OCI-LY1 (cell line): ENCODE results near the gene WWP2.

ENCODE experiments used
- H2AFZ ChIP-seq: fragments of 200-600 bp; sonication (generic), shearing (Covaris generic); 2 replicates; pipeline ENCODE4 v1.6.0; 2014; ENCODE audit warnings: antibody characterized with exemption, mild to moderate bottlenecking, low read length
- H3F3A ChIP-seq: fragments of 200-600 bp; sonication (generic), shearing (Covaris generic); 2 replicates; pipeline ENCODE4 v1.6.0; 2014; ENCODE audit warnings: mild to moderate bottlenecking, antibody characterized with exemption, low read length, moderate library complexity; ENCODE audit not compliant: insufficient read depth
- H3K27ac ChIP-seq: fragments of 200-600 bp; sonication (generic); 2 replicates; pipeline ENCODE4 v1.5.1; 2014; ENCODE audit warnings: low read length, mixed run types, mild to moderate bottlenecking, low read depth; ENCODE audit not compliant: poor library complexity, severe bottlenecking
- H3K27me3 ChIP-seq: fragments of 200-600 bp; sonication (generic); 2 replicates; pipeline ENCODE4 v1.6.0; 2014; ENCODE audit warnings: antibody characterized with exemption, mild to moderate bottlenecking, low read length, moderate library complexity; ENCODE audit not compliant: insufficient read depth
- H3K36me3 ChIP-seq: fragments of 200-600 bp; sonication (generic); 2 replicates; pipeline ENCODE4 v1.6.1; 2014; ENCODE audit warnings: mild to moderate bottlenecking, antibody characterized with exemption, low read length, moderate library complexity, mixed read lengths; ENCODE audit not compliant: insufficient read depth
- H3K4me1 ChIP-seq: fragments of 200-600 bp; sonication (generic); 2 replicates; pipeline ENCODE4 v1.5.1; 2014; ENCODE audit warnings: mild to moderate bottlenecking, low read length, moderate library complexity; ENCODE audit not compliant: insufficient read depth, severe bottlenecking
- H3K4me2 ChIP-seq: fragments of 200-600 bp; sonication (generic), shearing (Covaris generic); 2 replicates; pipeline ENCODE4 v1.6.1; 2014; ENCODE audit warnings: low read length
- H3K4me3 ChIP-seq: fragments of 200-600 bp; sonication (generic); 2 replicates; pipeline ENCODE4 v1.5.1; 2014; ENCODE audit warnings: low read length, low read depth, mild to moderate bottlenecking, mixed read lengths; ENCODE audit not compliant: poor library complexity, severe bottlenecking
- H3K79me2 ChIP-seq: fragments of 200-600 bp; shearing (Covaris generic); 2 replicates; pipeline ENCODE4 v1.6.1; 2016; ENCODE audit warnings: mixed run types, low read length, mixed read lengths; ENCODE audit not compliant: insufficient read depth
- H3K9ac ChIP-seq: fragments of 200-600 bp; sonication (generic), shearing (Covaris generic); 2 replicates; pipeline ENCODE4 v1.6.1; 2014; ENCODE audit warnings: mild to moderate bottlenecking, low read length, mixed read lengths
- H3K9me2 ChIP-seq: fragments of 200-600 bp; sonication (generic), shearing (Covaris generic); 2 replicates; pipeline ENCODE4 v1.6.1; 2014; ENCODE audit warnings: low read depth, mild to moderate bottlenecking, low read length, mixed read lengths
- H3K9me3 ChIP-seq: fragments of 200-600 bp; shearing (Covaris generic); 2 replicates; pipeline ENCODE4 v1.6.1; 2014; ENCODE audit warnings: low read length, mixed read lengths
- H4K20me1 ChIP-seq: fragments of 200-600 bp; sonication (generic), shearing (Covaris generic); 2 replicates; pipeline ENCODE4 v1.6.0; 2016; ENCODE audit warnings: mild to moderate bottlenecking, low read length; ENCODE audit not compliant: insufficient read depth
- EZH2 ChIP-seq: fragments of 200-600 bp; sonication (generic), shearing (Covaris generic); IDR thresholded peaks from 2 replicates; pipeline ENCODE4 v1.8.0; 2017; ENCODE audit warnings: borderline replicate concordance, mixed run types, mild to moderate bottlenecking, antibody characterized with exemption, low read length, moderate library complexity, mixed read lengths
- TF ChIP-seq, protein P1 (sequence below): fragments of 200-600 bp; sonication (generic), shearing (Covaris generic); IDR thresholded peaks from 2 replicates; pipeline ENCODE4 v1.5.1; 2017; ENCODE audit warnings: mild to moderate bottlenecking, antibody characterized with exemption, low read length, moderate library complexity, mixed read lengths

The WWP2 gene

DNA sequence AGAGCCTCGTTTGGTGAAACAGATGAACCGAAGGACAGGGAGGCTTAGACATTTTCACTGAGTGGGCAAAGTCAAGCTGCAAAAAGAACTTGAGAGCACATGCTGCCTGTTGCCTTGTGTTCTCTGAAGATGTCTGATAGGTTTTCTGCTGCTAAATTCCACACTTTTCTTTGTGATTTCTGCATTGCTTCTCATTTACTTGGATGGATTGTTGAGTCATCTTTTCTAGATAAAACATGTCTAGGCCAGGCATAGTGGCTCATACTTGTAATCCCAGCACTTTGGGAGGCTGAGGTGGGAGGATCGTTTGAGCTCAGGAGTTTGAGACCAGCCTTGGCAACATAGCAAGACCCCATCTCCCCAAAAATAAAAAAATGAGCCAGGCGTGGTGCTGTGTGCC is 108.6 kb downstream of the WWP2 start:
- H3F3A ChIP-seq = no peaks in the 10 kb centered on the region
- H3K4me2 ChIP-seq = no peak overlapping the region
- no peak for TF ChIP-seq EZH2
- TF ChIP-seq, protein P1, sequence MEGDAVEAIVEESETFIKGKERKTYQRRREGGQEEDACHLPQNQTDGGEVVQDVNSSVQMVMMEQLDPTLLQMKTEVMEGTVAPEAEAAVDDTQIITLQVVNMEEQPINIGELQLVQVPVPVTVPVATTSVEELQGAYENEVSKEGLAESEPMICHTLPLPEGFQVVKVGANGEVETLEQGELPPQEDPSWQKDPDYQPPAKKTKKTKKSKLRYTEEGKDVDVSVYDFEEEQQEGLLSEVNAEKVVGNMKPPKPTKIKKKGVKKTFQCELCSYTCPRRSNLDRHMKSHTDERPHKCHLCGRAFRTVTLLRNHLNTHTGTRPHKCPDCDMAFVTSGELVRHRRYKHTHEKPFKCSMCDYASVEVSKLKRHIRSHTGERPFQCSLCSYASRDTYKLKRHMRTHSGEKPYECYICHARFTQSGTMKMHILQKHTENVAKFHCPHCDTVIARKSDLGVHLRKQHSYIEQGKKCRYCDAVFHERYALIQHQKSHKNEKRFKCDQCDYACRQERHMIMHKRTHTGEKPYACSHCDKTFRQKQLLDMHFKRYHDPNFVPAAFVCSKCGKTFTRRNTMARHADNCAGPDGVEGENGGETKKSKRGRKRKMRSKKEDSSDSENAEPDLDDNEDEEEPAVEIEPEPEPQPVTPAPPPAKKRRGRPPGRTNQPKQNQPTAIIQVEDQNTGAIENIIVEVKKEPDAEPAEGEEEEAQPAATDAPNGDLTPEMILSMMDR = no peak
- no peaks in the 10 kb centered on the region for H3K9me2 ChIP-seq
- peaks cover 27% of the 10 kb centered on the region for H3K36me3 ChIP-seq
- no peaks in the 10 kb centered on the region for H4K20me1 ChIP-seq
- no peak overlapping the region for H3K9ac ChIP-seq
- H3K27ac ChIP-seq = no peak overlapping the region
- H3K4me1 ChIP-seq = no peaks in the 10 kb centered on the region
- H3K9me3 ChIP-seq = no peaks in the 10 kb centered on the region
- no peak overlapping the region for H2AFZ ChIP-seq
- no peaks in the 10 kb centered on the region for H3K27me3 ChIP-seq
- H3K79me2 ChIP-seq = no peaks in the 10 kb centered on the region
- H3K4me3 ChIP-seq = no peak overlapping the region

DNA sequence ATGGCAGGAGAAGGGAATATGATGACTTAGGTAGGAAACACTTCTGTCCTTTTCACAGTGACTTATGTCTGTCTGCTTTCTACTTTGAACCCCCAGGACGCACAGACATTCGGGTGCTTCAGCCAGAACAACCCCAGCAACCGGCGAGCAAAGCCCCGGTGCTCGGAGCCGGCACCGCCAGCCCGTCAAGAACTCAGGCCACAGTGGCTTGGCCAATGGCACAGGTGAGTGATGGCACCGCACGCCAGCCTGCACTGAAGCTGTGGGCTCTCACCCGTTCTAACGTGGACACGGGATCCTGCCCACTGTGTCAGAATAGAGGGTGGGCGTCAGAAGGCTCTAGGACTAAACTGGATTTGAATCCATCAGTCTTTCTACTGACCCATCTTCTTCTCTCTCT is 109.6 kb downstream of the WWP2 start:
- no peak overlapping the region for H2AFZ ChIP-seq
- H3K36me3 ChIP-seq = peaks cover 33% of the 10 kb centered on the region
- no peak overlapping the region for H3K4me2 ChIP-seq
- H3K27ac ChIP-seq = no peak overlapping the region
- H3K9me3 ChIP-seq = 0 out of 2 replicates have a peak, but pooled peaks cover 2% of the 10 kb centered on the region
- no peaks in the 10 kb centered on the region for H3K79me2 ChIP-seq
- no peaks in the 10 kb centered on the region for H3K4me1 ChIP-seq
- H3K9ac ChIP-seq = no peak overlapping the region
- H3K4me3 ChIP-seq = no peak overlapping the region
- no peak for TF ChIP-seq EZH2
- TF ChIP-seq, protein P1 = no peak
- H3F3A ChIP-seq = no peaks in the 10 kb centered on the region
- no peaks in the 10 kb centered on the region for H3K9me2 ChIP-seq
- no peaks in the 10 kb centered on the region for H4K20me1 ChIP-seq
- no peaks in the 10 kb centered on the region for H3K27me3 ChIP-seq

DNA sequence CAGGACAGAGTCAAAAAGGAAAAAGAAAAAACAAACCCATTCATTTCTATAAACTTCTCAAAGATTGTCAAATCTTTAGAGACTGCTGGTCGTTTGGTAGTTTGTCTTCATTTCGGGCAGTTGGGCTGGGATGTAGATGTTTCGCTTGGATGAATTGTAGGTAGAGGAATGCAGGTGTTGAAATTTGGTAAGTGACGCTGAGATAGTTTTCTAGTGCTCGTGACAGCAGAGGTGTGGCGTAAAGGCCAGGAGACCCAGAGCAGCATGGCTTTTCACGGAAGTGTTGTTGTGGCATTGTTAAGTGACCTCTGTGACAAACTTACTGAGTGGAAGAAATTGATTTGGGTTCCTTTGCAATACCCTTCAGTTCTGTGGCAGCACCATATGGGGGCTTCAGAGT is 110.8 kb downstream of the WWP2 start:
- Histone ChIP-seq H3K4me3 (no peak overlapping the region), H3F3A (no peaks in the 10 kb centered on the region; the same call in 1 of the 2 replicates), H3K9ac (no peak overlapping the region), H2AFZ (no peak overlapping the region), H3K27me3 (no peaks in the 10 kb centered on the region), H3K9me3 (0 out of 2 replicates have a peak, but pooled peaks cover 3% of the 10 kb centered on the region), H3K27ac (no peak overlapping the region), H3K4me2 (no peak overlapping the region), H4K20me1 (no peaks in the 10 kb centered on the region), H3K9me2 (no peaks in the 10 kb centered on the region), H3K36me3 (peaks cover 38% of the 10 kb centered on the region), H3K79me2 (no peaks in the 10 kb centered on the region), H3K4me1 (no peaks in the 10 kb centered on the region)
- TF ChIP-seq, protein P1 = no peak
- TF ChIP-seq EZH2 = no peak
